SK-N-MC (cell line): ENCODE measurements around the gene GNA15.

Experiments
- EZH2 ChIP-seq: fragments of 200-600 bp; sonication (generic); IDR thresholded peaks from one replicate; pipeline ENCODE4 v1.6.1; 2017; ENCODE audit warnings: antibody characterized with exemption
- FOXP2 ChIP-seq: optimal IDR thresholded peaks from 2 replicates; pipeline ENCODE3; 2011; ENCODE audit warnings: mild to moderate bottlenecking, moderate library complexity; ENCODE audit not compliant: insufficient read depth; ENCODE audit errors: extremely low read length, control extremely low read depth
- POLR2AphosphoS5 ChIP-seq: IDR thresholded peaks from 2 replicates; pipeline ENCODE4 v1.6.1; 2012; ENCODE audit warnings: mild to moderate bottlenecking, low read depth, low read length, borderline replicate concordance

- TF ChIP-seq POLR2AphosphoS5 (no peak), EZH2 (no peak), FOXP2 (no peak)
Observed at GRCh38 chr19:3123088-3123721, 12.6 kb upstream of the GNA15 start.
